Peyer's patch (tissue), 4 donors: ENCODE measurements around the gene NACC2. TPM values are rescaled to one million over a fixed set of nuclear protein-coding genes. Genes with fewer than 3 reads are reported as not detected.

Source experiments
- DNase-seq, 3 donors: peaks; one replicate each; pipeline ENCODE4 v3.0.0-alpha.2; 2017 to 2019
- H3K27ac ChIP-seq, 4 donors: fragments of 200-600 bp; sonication (generic); one replicate each; pipeline ENCODE4 v1.5.1; 2016 to 2019
- H3K27me3 ChIP-seq, 2 donors: fragments of 200-600 bp; sonication (generic); one replicate each; pipeline ENCODE4 v1.5.1; 2019
- H3K36me3 ChIP-seq, 3 donors: fragments of 200-600 bp; sonication (generic); one replicate each; pipeline ENCODE4 v1.5.1; 2016 to 2019
- H3K4me1 ChIP-seq, 4 donors: fragments of 200-600 bp; sonication (generic); one replicate each; pipeline ENCODE4 v1.5.1; 2016 to 2019
- H3K4me3 ChIP-seq, 4 donors: fragments of 200-600 bp; sonication (generic); 1 replicate in 3 of 4; 2 replicates in 1 of 4; pipeline ENCODE4 v1.5.1; 2016 to 2019; ENCODE audit warnings: mild to moderate bottlenecking in 1 of 4
- H3K9me3 ChIP-seq, 4 donors: fragments of 200-600 bp; sonication (generic); one replicate each; pipeline ENCODE4 v1.5.1; 2016 to 2019; ENCODE audit warnings: mild to moderate bottlenecking in 1 of 4
- POLR2A ChIP-seq, 2 donors: fragments of 450-650 bp; IDR thresholded peaks; one replicate each; pipeline ENCODE4 v1.5.1; 2017; ENCODE audit warnings: antibody characterized with exemption in 2 of 2, mild to moderate bottlenecking in 2 of 2, moderate library complexity in 2 of 2
- total RNA-seq, 4 donors: library from RNA; depleted of rRNA; stranded (reverse); fragments of >200 nt; gene quantifications; one replicate each; pipeline ENCODE4 v1.1.0, GENCODE V29; 2016
- TF ChIP-seq, protein P1 (sequence below), 6 experiments: fragments of 450-650 bp in 4 of 6; fragments of 200-600 bp in 2 of 6; sonication (generic) in 1 of 6; IDR thresholded peaks; one replicate each; pipeline ENCODE4 v1.5.1; 2017 to 2019; ENCODE audit warnings: antibody characterized with exemption in 6 of 6, mild to moderate bottlenecking in 3 of 6, moderate library complexity in 1 of 6

The NACC2 gene
- total RNA-seq, 4 donors from 2014 or later: 8.3 to 24.3 (median 23.1) TPM

GRCh38 chr9:135975834-135976233 lies 119.3 kb downstream of the NACC2 start:
- no peaks in the 10 kb centered on the region for H3K36me3 ChIP-seq
- no peak overlapping the region for H3K4me3 ChIP-seq
- no peak for DNase-seq
- H3K27ac ChIP-seq: no peak overlapping the region
- H3K27me3 ChIP-seq: no peaks in the 10 kb centered on the region
- TF ChIP-seq POLR2A (IDR thresholded peaks at IDR 0.05): no peak
- TF ChIP-seq, protein P1, sequence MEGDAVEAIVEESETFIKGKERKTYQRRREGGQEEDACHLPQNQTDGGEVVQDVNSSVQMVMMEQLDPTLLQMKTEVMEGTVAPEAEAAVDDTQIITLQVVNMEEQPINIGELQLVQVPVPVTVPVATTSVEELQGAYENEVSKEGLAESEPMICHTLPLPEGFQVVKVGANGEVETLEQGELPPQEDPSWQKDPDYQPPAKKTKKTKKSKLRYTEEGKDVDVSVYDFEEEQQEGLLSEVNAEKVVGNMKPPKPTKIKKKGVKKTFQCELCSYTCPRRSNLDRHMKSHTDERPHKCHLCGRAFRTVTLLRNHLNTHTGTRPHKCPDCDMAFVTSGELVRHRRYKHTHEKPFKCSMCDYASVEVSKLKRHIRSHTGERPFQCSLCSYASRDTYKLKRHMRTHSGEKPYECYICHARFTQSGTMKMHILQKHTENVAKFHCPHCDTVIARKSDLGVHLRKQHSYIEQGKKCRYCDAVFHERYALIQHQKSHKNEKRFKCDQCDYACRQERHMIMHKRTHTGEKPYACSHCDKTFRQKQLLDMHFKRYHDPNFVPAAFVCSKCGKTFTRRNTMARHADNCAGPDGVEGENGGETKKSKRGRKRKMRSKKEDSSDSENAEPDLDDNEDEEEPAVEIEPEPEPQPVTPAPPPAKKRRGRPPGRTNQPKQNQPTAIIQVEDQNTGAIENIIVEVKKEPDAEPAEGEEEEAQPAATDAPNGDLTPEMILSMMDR (IDR thresholded peaks at IDR 0.05): no peak
- H3K9me3 ChIP-seq: no peaks in the 10 kb centered on the region
- no peaks in the 10 kb centered on the region for H3K4me1 ChIP-seq

- Histone ChIP-seq H3K4me3 (no peak overlapping the region), H3K27me3 (no peaks in the 10 kb centered on the region), H3K27ac (no peak overlapping the region), H3K9me3 (no peaks in the 10 kb centered on the region), H3K36me3 (no peaks in the 10 kb centered on the region), H3K4me1 (no peaks in the 10 kb centered on the region)
- TF ChIP-seq, protein P1 (IDR thresholded peaks at IDR 0.05): no peak
- no peak for TF ChIP-seq POLR2A (IDR thresholded peaks at IDR 0.05)
- no peak for DNase-seq
Measured at GRCh38 chr9:135974220-135974573, 120.9 kb downstream of the NACC2 start.

DNA sequence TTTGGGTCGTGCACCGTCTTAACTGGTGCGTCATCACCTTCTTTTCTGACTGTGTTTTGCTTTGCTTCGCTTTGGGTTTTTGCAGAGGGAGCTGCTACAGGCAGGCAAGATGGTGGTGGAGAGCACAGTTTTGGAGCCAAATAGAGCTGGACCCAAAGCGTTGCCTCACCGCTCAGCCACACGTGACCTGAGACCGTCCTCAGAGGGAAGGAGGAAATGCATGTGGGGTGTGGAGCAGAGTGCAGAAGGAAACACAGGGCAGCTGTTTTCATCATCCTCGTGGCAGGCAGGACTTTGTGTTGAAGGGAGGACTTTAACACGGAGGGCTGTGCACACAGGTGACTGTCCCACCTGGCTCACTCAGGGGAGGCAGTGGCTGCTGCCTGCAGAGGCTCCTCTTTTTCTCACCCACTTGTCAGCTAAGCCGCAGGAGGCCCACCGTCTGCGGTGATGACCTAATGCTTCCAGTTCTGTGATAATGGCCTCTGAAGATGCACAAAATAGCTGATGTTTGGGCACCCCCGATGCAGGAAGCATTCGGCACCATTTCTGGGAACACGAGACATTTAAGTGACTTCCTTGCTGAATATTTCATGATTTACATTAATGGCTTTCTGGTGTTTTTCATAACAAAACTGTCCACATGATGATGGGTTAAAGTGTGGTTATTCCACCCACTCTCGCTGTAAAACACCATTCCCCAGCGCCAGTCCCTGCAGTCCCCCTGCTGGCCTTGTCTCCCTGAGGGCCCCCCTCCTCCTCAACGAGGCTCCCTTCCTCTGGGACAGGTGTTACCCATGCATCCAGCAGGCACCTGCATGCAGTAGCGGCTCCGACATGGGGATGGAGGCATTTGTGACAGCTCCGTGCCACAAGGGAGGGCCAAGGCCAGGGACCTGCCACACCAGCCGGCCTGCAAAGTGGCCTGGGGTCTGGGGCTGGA lies 121.5 kb downstream of the NACC2 start:
- no peak for TF ChIP-seq POLR2A (IDR thresholded peaks at IDR 0.05)
- TF ChIP-seq, protein P1 (IDR thresholded peaks at IDR 0.05): no peak
- Histone ChIP-seq H3K4me1 (no peaks in the 10 kb centered on the region), H3K9me3 (no peaks in the 10 kb centered on the region), H3K27me3 (no peaks in the 10 kb centered on the region), H3K27ac (no peak overlapping the region), H3K4me3 (no peak overlapping the region), H3K36me3 (no peaks in the 10 kb centered on the region)
- DNase-seq: no peak

DNA sequence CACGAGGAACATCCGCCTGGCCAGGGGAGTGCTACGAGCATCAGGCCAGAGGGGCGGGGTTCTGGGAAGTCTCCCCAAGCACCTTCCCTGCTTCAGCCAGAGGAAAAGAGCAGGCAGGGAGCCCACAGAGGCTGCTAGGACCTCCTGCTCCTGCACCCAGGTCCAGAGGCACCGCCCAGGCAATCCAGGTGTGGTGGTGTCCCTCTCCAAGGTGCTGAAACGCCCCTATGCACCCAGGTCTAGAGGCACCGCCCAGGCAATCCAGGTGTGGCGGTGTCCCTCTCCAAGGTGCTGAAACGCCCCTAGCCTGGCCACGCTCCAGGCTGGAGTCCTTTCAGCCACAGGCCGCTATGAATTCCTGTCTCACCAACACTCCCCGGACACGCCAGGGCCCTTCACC lies 123.2 kb downstream of the NACC2 start:
- Histone ChIP-seq H3K27me3 (no peaks in the 10 kb centered on the region), H3K4me1 (no peaks in the 10 kb centered on the region), H3K4me3 (no peak overlapping the region), H3K9me3 (no peaks in the 10 kb centered on the region), H3K27ac (no peak overlapping the region), H3K36me3 (no peaks in the 10 kb centered on the region)
- DNase-seq: peak in 2 of 3 donors; percentile 81 to 84
- no peak for TF ChIP-seq POLR2A (IDR thresholded peaks at IDR 0.05)
- TF ChIP-seq, protein P1 (IDR thresholded peaks at IDR 0.05): no peak

DNA sequence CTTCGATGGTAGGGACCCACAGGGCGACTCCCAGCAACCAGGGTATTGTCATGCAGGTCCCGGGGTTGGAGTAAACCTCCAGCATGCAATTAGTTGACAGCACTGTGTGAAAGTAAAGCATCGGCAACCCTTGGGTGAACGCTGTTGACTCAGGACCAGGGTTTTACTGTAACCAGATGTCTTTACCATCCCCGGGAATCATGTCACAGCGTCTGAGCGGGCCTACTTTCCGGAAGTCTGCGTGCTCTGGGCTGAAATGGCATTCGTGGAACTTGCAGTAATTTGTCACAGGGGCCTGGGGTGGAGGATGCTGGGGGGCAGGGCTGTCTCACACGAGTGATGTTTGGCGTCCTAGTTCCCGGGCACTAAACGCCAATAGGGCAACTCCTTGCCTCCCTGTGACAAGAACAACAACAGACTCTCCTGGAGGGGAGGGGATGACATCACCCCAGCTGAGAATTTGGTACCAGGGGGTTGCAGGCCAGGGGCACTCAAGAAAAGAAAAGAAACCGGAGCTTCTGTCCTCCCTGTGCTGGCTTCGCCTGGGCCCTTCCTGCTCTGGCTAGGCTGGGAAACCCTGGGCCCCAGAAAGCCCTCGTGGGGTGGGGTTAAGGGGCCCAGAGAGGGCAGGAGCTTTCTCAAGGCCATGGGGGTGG lies 123.8 kb downstream of the NACC2 start:
- Histone ChIP-seq H3K9me3 (no peaks in the 10 kb centered on the region), H3K4me3 (no peak overlapping the region), H3K27me3 (no peaks in the 10 kb centered on the region), H3K4me1 (no peaks in the 10 kb centered on the region), H3K27ac (no peak overlapping the region), H3K36me3 (no peaks in the 10 kb centered on the region)
- no peak for TF ChIP-seq POLR2A (IDR thresholded peaks at IDR 0.05)
- TF ChIP-seq, protein P1 (IDR thresholded peaks at IDR 0.05): no peak
- no peak for DNase-seq
